HG03442 (cell line): Measurements from ENCODE around the gene XCL2.

Experiments
- ATAC-seq: cut with Tn5 transposase; IDR thresholded peaks from one replicate; pipeline ENCODE4 v1.9.1; 2021; ENCODE audit warnings: mild to moderate bottlenecking, moderate library complexity; ENCODE audit not compliant: unreplicated experiment

The XCL2 gene

GRCh38 chr1:168518201-168518689 lies 25.6 kb downstream of the XCL2 start:
- no peak for ATAC-seq

- ATAC-seq, result no peak
Measured at GRCh38 chr1:168514455-168514854, 29.3 kb downstream of the XCL2 start.

GRCh38 chr1:168513656-168514404 lies 30.0 kb downstream of the XCL2 start:
- no peak for ATAC-seq

GRCh38 chr1:168512864-168513595 lies 30.8 kb downstream of the XCL2 start:
- ATAC-seq, result no peak

GRCh38 chr1:168509875-168510791 lies 33.7 kb downstream of the XCL2 start:
- ATAC-seq, result peak; percentile 83

GRCh38 chr1:168509210-168509609 lies 34.6 kb downstream of the XCL2 start:
- ATAC-seq, result no peak

- ATAC-seq, result no peak
Measured at GRCh38 chr1:168507828-168508227, 36.0 kb downstream of the XCL2 start.

- ATAC-seq, result no peak
Measured at GRCh38 chr1:168507231-168507630, 36.6 kb downstream of the XCL2 start.

GRCh38 chr1:168506204-168506819 lies 37.5 kb downstream of the XCL2 start:
- ATAC-seq, result no peak

GRCh38 chr1:168505006-168505405 lies 38.8 kb downstream of the XCL2 start:
- no peak for ATAC-seq

GRCh38 chr1:168504064-168504837 lies 39.5 kb downstream of the XCL2 start:
- ATAC-seq, result peak; percentile 87

- ATAC-seq, result no peak
Measured at GRCh38 chr1:168499688-168500049, 44.1 kb downstream of the XCL2 start.

- ATAC-seq, result no peak
Measured at GRCh38 chr1:168498956-168499687, 44.7 kb downstream of the XCL2 start.

GRCh38 chr1:168498159-168498631 lies 45.6 kb downstream of the XCL2 start:
- no peak for ATAC-seq

- ATAC-seq, result no peak
Measured at GRCh38 chr1:168497376-168497950, 46.3 kb downstream of the XCL2 start.

GRCh38 chr1:168491527-168492164 lies 52.2 kb downstream of the XCL2 start:
- no peak for ATAC-seq
